HS-27A (cell line): ENCODE results near the gene MED7.

ENCODE experiments used
- DNase-seq: peaks from one replicate; pipeline ENCODE4 v3.0.0-alpha.2; 2012; ENCODE audit warnings: low read depth, missing footprints

MED7 gene

DNA sequence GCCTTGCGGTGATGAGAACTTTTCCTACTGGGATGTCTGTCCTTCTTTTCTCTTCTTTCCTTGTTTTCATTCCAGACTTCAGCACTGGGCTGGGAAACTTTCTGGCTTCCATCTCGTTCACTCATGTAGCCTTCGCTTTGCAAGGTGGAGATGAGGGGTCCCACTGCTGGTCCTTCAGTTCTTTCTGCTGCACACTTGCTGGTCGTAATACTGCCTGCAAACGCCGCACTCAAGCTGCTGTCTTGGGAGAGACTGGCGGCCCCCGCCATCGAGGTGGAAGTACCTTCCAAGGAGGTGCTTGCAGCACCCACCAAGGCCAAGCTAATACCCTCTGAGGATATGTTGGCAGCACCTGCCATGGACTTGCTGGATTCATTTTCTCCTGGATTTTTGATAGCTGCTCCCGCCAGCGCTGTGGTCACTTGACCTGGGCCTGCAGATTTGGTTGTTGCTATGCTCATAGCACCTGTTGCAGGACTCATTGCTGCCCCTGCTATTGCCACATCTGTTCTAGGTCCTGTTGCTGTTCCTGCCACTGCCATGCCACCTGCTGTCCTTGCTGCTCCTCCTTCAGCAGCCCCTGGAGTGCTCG lies 20.4 kb upstream of the MED7 start:
- DNase-seq = no peak

DNA sequence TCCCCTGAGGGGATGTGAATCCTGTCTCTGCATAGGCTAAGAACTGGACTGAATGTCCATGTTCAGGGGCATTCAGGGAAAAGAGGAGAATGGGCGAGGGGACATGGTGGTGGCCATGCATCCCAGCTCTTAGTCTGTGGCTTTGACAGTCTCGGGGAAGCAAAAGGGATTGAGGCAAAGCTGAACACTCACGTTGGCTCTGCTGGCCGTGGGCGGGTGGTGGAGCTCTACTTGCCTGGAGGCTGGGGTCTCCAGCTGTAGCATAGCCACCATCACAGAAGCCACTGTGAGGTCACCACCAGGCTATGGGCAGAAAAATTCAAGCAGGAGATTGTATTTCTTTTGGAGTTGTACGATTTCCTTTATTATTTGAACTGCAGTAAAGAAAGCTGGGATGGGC lies 19.3 kb upstream of the MED7 start:
- no peak for DNase-seq

DNA sequence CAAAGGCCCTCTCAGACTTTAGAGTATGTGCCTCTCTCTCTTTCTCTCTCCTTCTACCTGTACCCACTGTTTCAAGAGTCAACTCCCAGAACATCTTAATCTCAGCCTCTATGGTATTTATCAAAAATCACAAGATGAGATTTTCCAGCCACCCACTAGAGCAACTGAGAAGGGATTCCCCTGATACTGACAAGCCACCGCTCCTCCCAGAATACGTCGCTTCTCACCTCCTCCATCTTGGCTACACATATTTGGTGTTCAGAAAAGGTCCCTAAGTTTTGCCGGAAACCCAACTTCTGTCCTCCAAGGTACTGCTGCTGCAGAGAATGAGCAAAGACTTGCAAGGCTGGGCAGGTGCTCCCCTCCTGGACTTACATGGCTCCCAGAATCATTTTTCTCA lies 17.3 kb upstream of the MED7 start:
- DNase-seq = no peak

DNA sequence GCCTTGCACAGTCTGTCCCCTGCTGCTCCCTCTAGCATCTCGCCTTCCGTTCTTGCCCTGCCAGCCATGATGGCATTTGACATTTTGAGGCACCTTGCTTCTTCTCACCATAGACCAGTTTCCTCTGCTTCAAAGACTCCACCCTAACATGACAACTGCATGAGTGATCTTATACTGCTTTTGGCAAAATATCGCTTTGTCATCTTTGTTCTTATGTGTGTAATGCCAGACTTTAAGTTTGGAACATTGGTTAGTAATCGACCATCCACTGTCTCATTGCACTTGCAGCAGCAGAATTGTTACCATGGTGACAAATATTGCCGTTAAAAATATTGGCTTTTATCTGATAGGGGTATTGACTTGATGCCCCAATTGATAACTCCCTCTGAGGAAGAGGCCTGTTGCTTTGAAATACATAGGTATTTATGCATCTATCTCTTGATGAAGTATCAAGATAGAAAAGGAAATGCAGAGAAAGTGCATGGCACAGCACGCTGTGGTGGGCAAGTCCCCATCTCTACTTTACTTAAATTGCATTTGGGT lies 16.6 kb upstream of the MED7 start:
- no peak for DNase-seq

DNA sequence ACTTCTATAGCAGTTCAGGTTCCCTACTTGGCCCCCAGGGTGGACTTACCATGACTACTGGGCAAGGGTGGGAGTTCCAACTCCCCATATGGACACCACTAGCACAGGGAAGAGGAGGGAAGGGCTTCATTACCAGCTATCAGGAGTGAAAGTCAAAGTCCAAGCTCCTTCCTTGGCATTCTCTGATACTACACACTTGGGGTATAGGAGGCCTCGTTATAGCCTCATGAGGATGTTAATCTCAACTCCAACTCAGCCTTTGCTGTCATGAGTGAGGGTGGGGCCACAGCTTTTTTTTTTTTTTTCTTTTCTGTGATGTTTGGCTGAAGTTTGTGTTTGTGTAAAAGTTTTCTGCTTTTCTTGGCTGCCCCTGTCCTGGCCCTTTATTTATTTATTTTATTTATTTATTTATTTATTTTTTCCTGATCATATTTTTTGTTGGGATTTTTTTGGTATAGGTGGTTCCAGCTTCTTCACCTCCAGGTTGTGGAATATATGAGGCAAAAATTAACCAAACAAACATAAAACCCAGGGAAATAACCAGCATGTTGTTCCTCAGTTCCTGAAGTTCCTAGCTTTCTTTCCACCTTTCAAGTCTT lies 14.7 kb upstream of the MED7 start:
- DNase-seq = no peak

DNA sequence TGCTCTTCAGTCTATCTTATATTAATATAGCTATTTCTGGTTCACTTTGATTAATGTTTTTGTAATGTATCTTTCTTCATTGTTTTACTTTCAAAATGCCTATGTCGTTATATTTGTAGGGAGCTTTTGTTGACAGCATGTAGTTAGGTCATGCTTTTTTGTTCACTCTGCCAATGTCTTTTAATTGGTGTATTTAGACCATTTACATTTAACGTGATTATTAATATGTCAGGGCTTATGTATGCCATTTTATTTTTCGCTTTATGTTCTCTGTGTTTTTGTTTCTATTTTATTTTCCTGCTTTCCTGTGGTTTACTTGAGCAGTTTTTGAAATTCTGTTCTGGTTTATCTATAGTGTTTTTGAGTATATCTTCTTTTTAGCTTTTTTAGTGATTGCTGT lies 12.6 kb upstream of the MED7 start:
- no peak for DNase-seq

DNA sequence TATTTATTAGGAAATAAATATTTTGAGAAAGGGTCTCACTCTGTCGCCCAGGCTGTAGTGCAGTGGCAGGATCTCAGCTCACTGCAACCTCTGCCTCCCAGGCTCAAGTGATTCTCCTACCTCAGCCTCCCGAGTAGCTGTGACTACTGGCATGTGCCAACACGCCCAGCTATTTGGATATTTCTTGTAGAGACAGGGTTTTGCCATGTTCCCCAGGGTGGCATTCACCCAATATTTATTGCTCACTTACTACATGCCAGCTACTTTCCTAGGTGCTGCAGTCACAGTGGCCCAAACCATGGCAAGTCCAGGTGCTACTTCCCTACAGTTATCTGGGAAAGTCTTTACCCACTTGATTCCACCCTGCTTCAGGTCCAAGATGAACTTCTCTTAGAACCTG lies 8.3 kb upstream of the MED7 start:
- DNase-seq = no peak

DNA sequence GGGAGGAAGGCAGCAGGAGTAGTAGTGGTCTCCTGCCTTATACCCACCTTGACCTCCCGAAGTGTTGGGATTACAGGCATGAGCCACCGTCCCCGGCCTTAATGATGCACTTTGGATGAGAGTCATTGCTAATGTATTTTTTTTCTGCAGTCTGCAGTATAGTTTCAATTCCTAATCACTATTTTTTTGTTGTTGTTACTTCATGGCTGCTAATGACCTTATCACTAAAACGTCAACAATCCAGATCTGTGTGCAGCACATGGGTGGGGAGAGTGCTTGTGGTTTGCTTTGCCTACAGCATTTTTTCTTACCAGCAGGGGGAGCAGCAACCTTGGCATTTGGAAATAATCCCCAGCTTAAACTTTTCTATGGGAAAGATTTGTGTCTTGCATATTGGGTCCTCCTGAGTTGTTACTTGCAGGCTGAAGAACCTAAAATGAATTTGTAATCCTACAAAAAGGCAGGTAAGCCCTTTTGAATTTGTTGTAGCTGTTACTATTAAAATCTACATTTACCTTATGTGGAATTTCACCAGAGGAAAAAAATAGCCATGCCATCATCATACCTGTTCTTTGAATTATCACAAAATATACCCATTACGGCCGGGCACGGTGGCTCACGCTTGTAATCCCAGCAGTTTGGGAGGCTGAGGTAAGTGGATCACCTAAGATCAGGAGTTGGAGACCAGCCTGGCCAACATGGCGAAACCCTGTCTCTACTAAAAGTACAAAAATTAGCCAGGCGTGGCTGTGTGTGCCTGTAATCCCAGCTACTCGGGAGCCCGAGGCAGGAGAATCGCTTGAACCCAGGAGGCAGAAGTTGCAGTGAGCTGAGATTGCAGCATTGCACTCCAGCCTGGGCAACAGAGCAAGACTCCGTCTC lies 6.3 kb upstream of the MED7 start:
- no peak for DNase-seq

DNA sequence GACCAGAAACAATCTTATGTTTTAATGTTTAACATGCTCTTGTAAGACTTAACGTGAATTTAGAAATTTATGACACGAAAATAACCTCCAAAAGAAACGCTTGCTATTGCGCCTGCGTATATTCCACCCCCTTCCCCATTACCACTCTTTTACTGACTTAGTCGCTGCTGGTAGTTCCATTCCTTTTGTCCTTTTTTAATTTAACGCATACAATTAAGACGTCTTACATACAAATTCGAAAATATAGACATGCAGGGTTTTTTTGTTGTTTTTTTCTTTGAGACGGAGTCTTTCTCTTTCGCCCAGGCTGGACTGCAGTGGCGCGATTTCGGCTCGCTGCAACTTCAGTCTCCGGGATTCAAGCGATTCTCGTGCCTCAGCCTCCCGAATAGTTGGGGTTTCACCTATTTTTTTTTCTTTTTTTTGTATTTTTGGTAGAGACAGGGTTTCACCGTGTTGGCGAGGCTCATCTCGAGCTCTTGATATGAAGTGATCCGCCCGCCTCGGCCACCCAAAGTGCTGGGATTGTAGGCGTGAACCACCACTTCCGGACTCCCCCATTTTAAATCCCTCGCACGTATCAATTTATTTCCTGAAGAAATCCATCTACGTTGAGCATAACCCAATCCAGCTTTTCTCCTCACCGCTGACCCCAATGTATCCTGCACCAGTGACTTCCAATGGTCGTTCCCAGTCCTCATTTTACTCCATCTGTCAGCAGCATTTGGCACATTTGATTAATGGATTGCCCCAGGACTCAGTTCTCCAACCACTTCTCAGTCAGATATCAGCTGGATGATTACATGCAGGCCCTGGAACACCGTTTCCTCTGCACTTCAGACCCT lies 684 bp upstream of the MED7 start:
- DNase-seq = no peak

DNA sequence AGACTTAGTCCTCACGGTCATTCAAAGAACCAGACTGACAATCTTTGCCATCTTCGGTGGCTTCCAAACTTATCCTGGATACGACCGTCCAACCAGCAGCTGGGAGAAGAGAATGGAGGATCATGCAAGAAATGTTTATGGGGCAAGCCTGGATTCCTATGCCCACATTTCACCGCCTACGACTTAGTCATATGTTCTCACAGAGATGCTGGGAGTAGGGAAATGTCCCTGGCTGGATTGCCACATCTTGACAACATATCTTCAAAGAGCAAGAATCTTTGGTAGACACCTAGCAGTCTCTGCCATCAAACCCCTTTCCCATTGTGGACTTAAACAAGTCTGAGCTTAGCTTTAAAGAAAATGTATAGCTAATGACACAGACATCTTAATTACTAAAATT lies 5.0 kb downstream of the MED7 start:
- DNase-seq = no peak

DNA sequence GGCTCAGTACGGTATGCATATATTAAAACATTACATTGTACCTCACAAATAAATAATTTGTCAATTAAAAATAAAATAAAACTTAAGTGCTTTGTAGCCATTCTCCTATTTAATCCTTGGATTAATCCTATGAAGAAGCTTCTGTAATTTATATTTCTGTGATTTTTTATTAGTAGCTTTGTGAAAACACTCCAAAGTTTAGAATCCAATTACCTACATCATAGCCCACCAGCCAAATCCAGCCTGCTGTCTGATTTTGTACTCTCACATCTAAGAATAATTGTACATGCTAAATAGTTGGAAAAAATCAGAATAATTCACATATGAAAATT lies 10.4 kb downstream of the MED7 start:
- no peak for DNase-seq

DNA sequence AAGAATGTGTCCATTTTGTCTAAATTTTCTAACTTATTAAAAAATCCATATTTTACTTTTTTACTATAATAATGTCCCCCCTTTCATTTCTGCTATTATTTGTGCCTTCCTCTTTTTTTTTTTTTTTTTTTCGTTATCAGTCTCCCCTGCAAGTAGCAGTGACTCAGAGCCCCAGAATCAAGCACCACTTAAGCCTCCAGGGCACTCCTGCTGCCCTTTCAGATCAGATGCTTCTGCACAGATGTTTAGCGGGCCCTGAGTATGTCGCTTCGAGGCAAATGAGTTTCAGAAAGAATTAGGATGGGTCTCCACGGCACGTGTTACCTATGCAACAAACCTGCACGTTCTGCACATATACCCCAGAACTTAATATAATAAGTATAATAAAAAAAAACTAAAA lies 11.7 kb downstream of the MED7 start:
- no peak for DNase-seq

DNA sequence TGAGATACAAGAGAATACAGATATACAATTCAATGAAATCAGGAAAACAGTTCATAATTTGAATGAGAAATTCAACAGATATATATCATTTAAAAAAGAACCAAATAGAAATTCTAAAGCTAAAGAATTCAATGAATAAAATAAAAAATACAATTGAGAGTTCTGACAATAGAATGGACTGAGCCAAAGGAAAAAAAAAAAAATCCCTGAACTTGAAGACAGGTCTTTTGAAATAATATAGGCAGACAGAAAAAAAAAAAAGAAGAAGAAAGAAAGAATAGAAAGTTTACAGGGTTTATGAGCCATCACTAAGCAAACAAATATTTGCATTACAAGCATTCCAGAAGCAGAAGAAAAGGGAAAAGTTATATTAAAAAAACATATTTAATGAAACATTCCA lies 21.0 kb downstream of the MED7 start:
- DNase-seq = no peak

DNA sequence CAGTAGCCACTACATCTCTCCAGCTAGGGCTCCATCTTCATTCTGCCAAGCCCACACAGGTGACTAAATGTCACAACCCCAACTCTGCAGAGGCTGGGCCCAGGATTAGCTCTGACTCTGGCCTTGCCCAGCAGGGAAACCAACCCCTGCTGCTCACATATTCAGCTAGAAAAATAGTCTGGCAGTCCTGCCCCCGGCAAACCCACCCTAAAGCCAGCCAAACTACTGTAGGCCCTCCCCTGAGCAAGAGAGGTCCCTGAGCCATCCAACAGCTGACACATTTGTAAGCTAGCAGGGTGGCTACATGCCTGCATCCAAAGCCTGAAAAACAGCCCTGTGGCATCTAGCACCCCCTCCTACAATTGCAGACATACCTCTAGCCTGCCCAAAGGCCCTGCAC lies 22.6 kb downstream of the MED7 start:
- no peak for DNase-seq

DNA sequence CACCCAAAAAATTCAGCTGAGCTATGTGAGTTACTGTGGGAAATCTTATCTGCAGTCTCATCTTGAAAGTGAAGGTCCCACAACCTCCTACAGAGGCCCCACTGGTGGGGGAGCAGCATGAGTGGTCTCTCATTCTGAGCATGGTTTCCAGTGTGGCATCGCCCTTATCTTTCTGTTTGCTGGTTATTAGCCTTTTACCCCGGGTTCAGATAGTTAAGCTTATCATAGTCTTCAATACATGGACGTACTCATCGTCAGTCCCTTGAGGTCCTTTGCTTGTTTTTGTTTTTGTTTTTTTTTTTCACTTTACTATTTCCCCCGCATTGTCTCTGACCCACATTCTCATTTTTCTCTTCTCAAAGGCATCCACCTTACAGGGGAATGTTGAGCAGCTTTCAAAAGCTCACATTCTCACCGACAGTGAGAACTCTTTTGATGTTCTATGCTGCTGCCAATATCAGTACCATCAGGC lies 26.1 kb downstream of the MED7 start:
- no peak for DNase-seq

DNA sequence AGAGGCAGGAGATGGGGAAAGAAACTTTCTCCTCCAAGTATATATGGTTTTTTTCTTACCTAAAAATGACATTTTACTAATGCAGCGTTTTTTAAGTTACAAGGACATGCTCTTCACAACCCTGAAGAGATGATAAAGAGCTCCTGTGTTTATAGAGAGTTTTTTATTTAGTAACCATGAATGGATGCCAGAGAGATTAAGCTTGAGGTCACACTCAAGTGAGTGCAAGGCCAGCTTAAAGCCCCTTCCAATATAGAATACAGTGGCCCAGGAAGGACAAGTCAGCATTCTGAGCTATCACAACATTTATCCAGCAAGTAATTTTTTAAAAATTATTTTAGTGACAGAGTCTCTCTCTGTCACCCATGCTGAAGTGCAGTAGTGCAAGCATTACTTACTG lies 27.2 kb downstream of the MED7 start:
- no peak for DNase-seq

DNA sequence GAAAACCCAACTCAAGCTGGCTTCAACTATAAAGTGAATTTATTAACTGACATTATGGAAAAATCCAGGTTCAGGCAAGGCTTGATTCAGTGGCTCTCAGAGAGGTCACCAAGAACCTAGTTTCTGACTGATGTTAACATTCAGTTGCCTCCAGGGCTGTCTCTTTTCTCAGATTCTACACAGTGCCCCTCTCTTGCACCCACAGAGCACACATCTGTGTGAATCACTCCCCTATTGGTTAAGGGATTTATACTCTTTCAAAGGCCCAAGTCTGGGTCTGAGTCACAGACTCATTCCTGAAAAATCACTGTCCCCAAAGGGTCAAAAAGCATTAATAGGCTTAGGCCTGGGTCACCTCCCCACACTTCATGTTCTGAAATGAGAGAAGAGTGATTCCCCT lies 27.7 kb downstream of the MED7 start:
- DNase-seq = no peak

DNA sequence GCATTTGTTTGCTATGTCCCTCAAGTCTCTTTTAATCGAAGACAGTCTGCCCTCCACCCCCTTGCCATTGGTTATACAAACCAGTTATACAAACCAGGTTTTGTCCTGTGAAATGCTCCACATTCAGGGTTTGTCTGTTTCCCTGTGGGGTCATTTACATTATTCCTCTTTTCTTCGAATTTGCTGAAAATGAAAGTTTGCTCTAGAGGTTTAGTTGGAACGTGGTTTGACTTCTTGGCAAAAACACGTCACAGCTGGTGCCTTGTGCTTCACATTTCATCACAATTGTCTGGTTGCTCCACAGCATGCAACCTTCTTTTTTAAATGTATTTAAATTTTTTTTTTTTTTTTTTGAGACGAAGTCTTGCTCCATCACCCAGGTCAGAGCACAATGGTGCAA lies 29.7 kb downstream of the MED7 start:
- DNase-seq = no peak

DNA sequence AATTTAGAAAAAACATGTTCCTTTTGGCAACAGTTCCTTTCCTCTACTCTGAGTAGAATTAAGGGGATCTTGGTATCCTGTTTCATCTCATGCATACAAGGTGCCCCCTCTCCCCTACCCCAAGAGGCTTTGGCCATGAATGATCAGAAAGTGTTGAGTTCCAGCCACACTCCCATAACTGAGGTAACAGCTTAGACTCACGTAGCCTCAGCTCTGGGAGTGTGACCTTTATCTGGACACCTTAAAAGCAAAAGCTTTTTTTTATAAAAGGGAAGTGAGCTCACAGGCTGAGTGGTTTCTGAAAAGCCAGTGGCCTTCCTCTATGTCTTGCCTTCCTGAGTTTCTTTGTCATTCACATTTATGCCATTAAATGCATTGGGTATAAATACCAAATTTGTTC lies 32.9 kb downstream of the MED7 start:
- no peak for DNase-seq

DNA sequence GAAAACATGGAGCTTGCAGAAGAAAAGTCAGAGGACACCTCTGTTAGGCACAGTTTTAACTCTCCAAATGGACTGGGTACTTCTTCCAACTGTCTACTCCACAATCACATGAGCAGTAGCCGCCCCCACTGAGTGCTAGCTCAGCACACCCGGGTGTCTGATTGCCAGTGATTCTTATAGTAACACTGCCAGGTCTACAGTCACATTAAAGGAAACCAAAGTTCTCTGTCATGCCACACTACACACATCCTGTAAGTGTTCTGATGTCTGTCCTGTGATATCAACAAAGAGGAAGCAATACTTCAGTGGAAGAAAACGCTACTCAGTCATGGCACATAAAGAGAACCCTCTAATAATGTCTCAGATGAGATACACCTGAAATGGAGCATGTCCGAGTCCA lies 33.7 kb downstream of the MED7 start, which contains the start of gene HAVCR2:
HAVCR2 (minus strand) TSS at position 69 of the 400 bp plus-strand sequence; CDS start at position 8, 61 bp downstream.
- DNase-seq = no peak

DNA sequence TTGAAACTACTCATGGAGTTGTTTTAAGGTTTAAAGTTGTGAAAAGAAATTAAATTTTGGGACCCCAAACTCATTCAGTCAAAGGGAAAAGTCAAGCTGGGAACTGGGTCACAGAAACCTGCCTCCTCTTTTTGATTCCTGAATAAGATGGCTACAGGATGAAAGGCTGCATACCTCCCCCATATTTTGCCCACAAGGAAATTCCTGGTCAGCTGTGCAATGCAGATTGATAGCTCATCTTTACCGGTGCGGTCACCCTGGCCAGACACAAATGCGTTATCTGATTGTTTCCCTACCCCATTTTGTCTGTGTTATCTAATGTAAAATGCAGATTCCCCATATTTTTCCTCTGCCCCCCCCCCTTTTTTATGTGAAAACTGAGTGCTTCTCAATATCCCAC lies 35.2 kb downstream of the MED7 start:
- no peak for DNase-seq
